Endothelial cell of umbilical vein (primary cell): ENCODE data around the gene CTLA4.

Source experiments
- FOS ChIP-seq: IDR thresholded peaks from 2 replicates; pipeline ENCODE4 v1.6.1; 2011; ENCODE audit warnings: mild to moderate bottlenecking, low read length, moderate library complexity, borderline replicate concordance; ENCODE audit not compliant: insufficient read depth
- POLR2A ChIP-seq: IDR thresholded peaks from 2 replicates; pipeline ENCODE4 v1.6.1; 2012; ENCODE audit warnings: low read depth, mild to moderate bottlenecking, control low read depth, low read length
- POLR2AphosphoS5 ChIP-seq: IDR thresholded peaks from 2 replicates; pipeline ENCODE4 v1.6.1; 2012; ENCODE audit warnings: low read depth, mild to moderate bottlenecking, control low read depth, low read length, moderate library complexity; ENCODE audit not compliant: insufficient read depth
- TF ChIP-seq, protein P1 (sequence below), 2 donors: IDR thresholded peaks; 1 replicate in 1 of 2; 2 replicates in 1 of 2; pipeline ENCODE4 v1.5.1; 2011; ENCODE audit warnings: low read length in 2 of 2, mild to moderate bottlenecking in 2 of 2, moderate library complexity in 2 of 2, control low read depth in 1 of 2, inconsistent platforms in 1 of 2, low read depth in 1 of 2; ENCODE audit not compliant: insufficient read depth in 1 of 2; ENCODE audit errors: extremely low read depth in 1 of 2

DNA sequence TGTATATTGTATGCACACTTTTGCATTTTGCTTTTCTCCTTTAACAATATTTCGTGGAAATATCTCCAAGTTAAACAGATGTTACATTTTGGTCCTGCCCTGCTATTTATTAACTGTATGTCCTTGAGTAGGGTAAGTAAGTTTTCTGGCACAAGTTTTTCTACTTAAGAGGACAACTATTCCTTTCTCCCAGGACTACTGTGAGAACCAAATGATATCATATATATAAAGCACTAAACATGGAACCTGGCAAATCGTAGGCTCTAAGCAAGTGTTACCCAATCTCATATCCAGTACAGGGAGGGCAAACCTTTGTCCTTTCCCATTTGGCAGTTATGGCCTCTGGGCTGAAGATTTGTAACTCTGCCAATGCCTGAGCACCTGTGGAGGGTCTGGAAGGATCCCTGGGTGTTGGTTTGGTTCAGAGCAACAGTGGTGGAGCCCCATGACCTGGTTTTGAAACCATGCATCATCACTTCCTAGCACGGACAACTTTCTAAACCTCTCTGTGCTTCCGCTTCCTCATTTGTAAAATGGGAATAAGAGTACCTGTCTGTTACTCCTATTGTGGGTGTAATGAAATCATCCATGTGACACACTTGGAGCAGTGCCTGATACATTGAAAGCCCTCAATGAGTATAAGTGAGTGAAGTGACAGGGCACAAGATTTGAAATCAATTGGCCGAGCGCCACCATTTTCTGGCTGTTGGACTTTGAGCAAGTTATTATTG is 40.7 kb downstream of the CTLA4 start:
- TF ChIP-seq, protein P1, sequence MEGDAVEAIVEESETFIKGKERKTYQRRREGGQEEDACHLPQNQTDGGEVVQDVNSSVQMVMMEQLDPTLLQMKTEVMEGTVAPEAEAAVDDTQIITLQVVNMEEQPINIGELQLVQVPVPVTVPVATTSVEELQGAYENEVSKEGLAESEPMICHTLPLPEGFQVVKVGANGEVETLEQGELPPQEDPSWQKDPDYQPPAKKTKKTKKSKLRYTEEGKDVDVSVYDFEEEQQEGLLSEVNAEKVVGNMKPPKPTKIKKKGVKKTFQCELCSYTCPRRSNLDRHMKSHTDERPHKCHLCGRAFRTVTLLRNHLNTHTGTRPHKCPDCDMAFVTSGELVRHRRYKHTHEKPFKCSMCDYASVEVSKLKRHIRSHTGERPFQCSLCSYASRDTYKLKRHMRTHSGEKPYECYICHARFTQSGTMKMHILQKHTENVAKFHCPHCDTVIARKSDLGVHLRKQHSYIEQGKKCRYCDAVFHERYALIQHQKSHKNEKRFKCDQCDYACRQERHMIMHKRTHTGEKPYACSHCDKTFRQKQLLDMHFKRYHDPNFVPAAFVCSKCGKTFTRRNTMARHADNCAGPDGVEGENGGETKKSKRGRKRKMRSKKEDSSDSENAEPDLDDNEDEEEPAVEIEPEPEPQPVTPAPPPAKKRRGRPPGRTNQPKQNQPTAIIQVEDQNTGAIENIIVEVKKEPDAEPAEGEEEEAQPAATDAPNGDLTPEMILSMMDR (IDR thresholded peaks at IDR 0.05; ENCODE audit: extremely low read depth in 1 of 2, insufficient read depth in 1 of 2, low read depth in 1 of 2, low read length in 2 of 2) = no peak
- TF ChIP-seq POLR2A = no peak
- TF ChIP-seq FOS = no peak
- TF ChIP-seq POLR2AphosphoS5 = no peak
